CD4-positive, alpha-beta memory T cell (primary cell): ENCODE data around the gene SLC2A1. TPM values are rescaled to one million over a fixed set of nuclear protein-coding genes. Genes with fewer than 3 reads are reported as not detected.

ENCODE experiments used
- CTCF ChIA-PET: fragments of 350-600 bp; sonication (Branson Sonifier 250); formaldehyde crosslinking; loops from one replicate; lab custom pipeline; 2021; ENCODE audit warnings: inconsistent platforms; ENCODE audit not compliant: partially characterized antibody; lab: Charles Lee
- POLR2A ChIA-PET: fragments of 350-600 bp; sonication (Branson Sonifier 250); formaldehyde crosslinking; loops from one replicate; lab custom pipeline; 2021; ENCODE audit not compliant: partially characterized antibody; lab: Charles Lee
- DNase-seq, 5 donors: peaks; one replicate each; pipeline versions ENCODE4 v3.0.0 to v3.0.0-alpha.2; 2020 to 2022; ENCODE audit warnings: mixed read lengths in 1 of 5
- H3K27ac ChIP-seq: one replicate; pipeline ENCODE4 v1.7.0; 2013; ENCODE audit warnings: low read depth, low read length
- H3K27me3 ChIP-seq: 2 replicates; pipeline ENCODE4 v1.7.0; 2013; ENCODE audit warnings: mild to moderate bottlenecking, low read length, moderate library complexity; ENCODE audit not compliant: insufficient read depth
- H3K36me3 ChIP-seq: 2 replicates; pipeline ENCODE4 v1.7.0; 2013; ENCODE audit warnings: mild to moderate bottlenecking, low read length, moderate library complexity; ENCODE audit not compliant: insufficient read depth
- H3K4me1 ChIP-seq: 2 replicates; pipeline ENCODE4 v1.7.0; 2013; ENCODE audit warnings: mild to moderate bottlenecking, low read length, moderate library complexity; ENCODE audit not compliant: insufficient read depth
- H3K4me3 ChIP-seq, 2 donors: one replicate each; pipeline ENCODE4 v1.7.0; 2013; ENCODE audit warnings: low read length in 2 of 2, mild to moderate bottlenecking in 1 of 2
- H3K9me3 ChIP-seq, 2 donors: one replicate each; pipeline ENCODE4 v1.7.0; 2013; ENCODE audit warnings: low read length in 2 of 2, control low read depth in 1 of 2; ENCODE audit not compliant: control insufficient read depth in 1 of 2
- H3K27ac Mint-ChIP-seq, 7 donors: one replicate each; pipeline ENCODE4 v1.8.0; 2020 to 2021; ENCODE audit warnings: mixed read lengths in 7 of 7, mild to moderate bottlenecking in 6 of 7, inconsistent platforms in 3 of 7, moderate library complexity in 3 of 7
- H3K27me3 Mint-ChIP-seq, 2 donors: one replicate each; pipeline ENCODE4 v1.8.0; 2020 to 2021; ENCODE audit warnings: mixed read lengths in 2 of 2
- H3K36me3 Mint-ChIP-seq, 2 donors: one replicate each; pipeline ENCODE4 v1.8.0; 2020 to 2021; ENCODE audit warnings: mixed read lengths in 2 of 2, inconsistent platforms in 1 of 2, mild to moderate bottlenecking in 1 of 2
- H3K4me1 Mint-ChIP-seq, 4 donors: one replicate each; pipeline ENCODE4 v1.8.0; 2020 to 2021; ENCODE audit warnings: mixed read lengths in 4 of 4, mild to moderate bottlenecking in 1 of 4
- H3K4me3 Mint-ChIP-seq, 8 donors: one replicate each; pipeline ENCODE4 v1.8.0; 2020 to 2021; ENCODE audit warnings: mixed read lengths in 8 of 8, mild to moderate bottlenecking in 7 of 8, moderate library complexity in 6 of 8, inconsistent platforms in 3 of 8
- H3K9me3 Mint-ChIP-seq, 8 donors: one replicate each; pipeline ENCODE4 v1.8.0; 2020 to 2021; ENCODE audit warnings: mixed read lengths in 8 of 8, mild to moderate bottlenecking in 5 of 8, inconsistent platforms in 3 of 8, moderate library complexity in 1 of 8
- intact Hi-C: fragments of 100-400 bp; cut with micrococcal nuclease; formaldehyde crosslinking; loops from one replicate; pipeline ENCODE4 v1.15.1; 2023
- polyA plus RNA-seq, 2 donors: library from polyadenylated mRNA; unstranded; fragments of 300-500 nt; fragmentation: Illumina TruSeq; gene quantifications; one replicate each; pipeline ENCODE4 v1.2.3, GENCODE V29; 2021
- total RNA-seq, 2 experiments: library from RNA; stranded (reverse); gene quantifications; one replicate each; pipeline ENCODE4 v1.2.3, GENCODE V29; 2021

SLC2A1 gene
- total and polyA plus RNA-seq, 4 experiments from 2014 or later: 22.7 to 58.4 (median 43.7) TPM

GRCh38 chr1:42990757-42991346, 32.2 kb upstream of the SLC2A1 start:
- H3K9me3 Mint-ChIP-seq: peaks cover 0 to 9% (median 5%) of the 10 kb centered on the region in 8 donors
- Histone ChIP-seq H3K4me3 (no peak overlapping the region), H3K9me3 (no peaks in the 10 kb centered on the region), H3K27ac (no peak overlapping the region), H3K27me3 (no peaks in the 10 kb centered on the region), H3K36me3 (no peaks in the 10 kb centered on the region), H3K4me1 (no peaks in the 10 kb centered on the region)
- H3K4me1 Mint-ChIP-seq: no peaks in the 10 kb centered on the region
- CTCF ChIA-PET: no interaction called here
- peak overlapping the region in 1 of 7 donors; percentile 71 for H3K27ac Mint-ChIP-seq
- peaks cover 0 to 1% of the 10 kb centered on the region in 2 donors for H3K27me3 Mint-ChIP-seq
- no peak overlapping the region for H3K4me3 Mint-ChIP-seq
- DNase-seq: no peak
- intact Hi-C loops: no loop called here
- POLR2A ChIA-PET: interaction anchor here (0.7 kb wide), 1 partner anchor 37 kb away, joined by 3 read pairs; no protein-coding TSS in a partner anchor
- peaks cover 5 to 9% of the 10 kb centered on the region in 2 donors for H3K36me3 Mint-ChIP-seq

- no peak for DNase-seq
- Mint-ChIP-seq H3K9me3 (no peaks in the 10 kb centered on the region), H3K27me3 (peaks cover 0 to 2% of the 10 kb centered on the region in 2 donors), H3K4me3 (no peak overlapping the region), H3K36me3 (peaks cover 7 to 9% of the 10 kb centered on the region in 2 donors), H3K27ac (peak overlapping the region in 2 of 7 donors; percentile 22 to 42), H3K4me1 (peaks cover 0 to 2% (median 0%) of the 10 kb centered on the region in 4 donors)
- Histone ChIP-seq H3K27me3 (no peaks in the 10 kb centered on the region), H3K9me3 (no peaks in the 10 kb centered on the region), H3K36me3 (no peaks in the 10 kb centered on the region), H3K27ac (no peak overlapping the region), H3K4me3 (no peak overlapping the region), H3K4me1 (no peaks in the 10 kb centered on the region)
- intact Hi-C loops: no loop called here
- ChIA-PET POLR2A (interaction anchor here (1.0 kb wide), 1 partner anchor 25 kb away, joined by 4 read pairs; the partner anchor contains the start of gene SLC2A1), CTCF (interaction anchor here (1.5 to 2.6 kb wide), 2 partner anchors 60 to 89 kb away, joined by 4 to 8 read pairs; no protein-coding TSS in a partner anchor)
These were observed 25.0 kb upstream of the SLC2A1 start for GRCh38 chr1:42983693-42984092.

GRCh38 chr1:42983253-42983652, 24.6 kb upstream of the SLC2A1 start:
- H3K36me3 ChIP-seq: no peaks in the 10 kb centered on the region
- H3K27ac ChIP-seq: no peak overlapping the region
- Mint-ChIP-seq H3K27me3 (peaks cover 0 to 2% of the 10 kb centered on the region in 2 donors), H3K9me3 (no peaks in the 10 kb centered on the region), H3K27ac (peak overlapping the region in 1 of 7 donors; percentile 57), H3K36me3 (peaks cover 7 to 12% of the 10 kb centered on the region in 2 donors), H3K4me3 (no peak overlapping the region), H3K4me1 (peaks cover 0 to 2% (median 0%) of the 10 kb centered on the region in 4 donors)
- no peaks in the 10 kb centered on the region for H3K9me3 ChIP-seq
- CTCF ChIA-PET: interaction anchor here (0.6 to 2.6 kb wide), 4 partner anchors 31 to 90 kb away, joined by 3 to 8 read pairs (median 4); no protein-coding TSS in a partner anchor
- intact Hi-C loops: no loop called here
- no peak for DNase-seq
- no peak overlapping the region for H3K4me3 ChIP-seq
- no peaks in the 10 kb centered on the region for H3K4me1 ChIP-seq
- POLR2A ChIA-PET: interaction anchor here (1.0 kb wide), 1 partner anchor 24 kb away, joined by 4 read pairs; the partner anchor contains the start of gene SLC2A1
- no peaks in the 10 kb centered on the region for H3K27me3 ChIP-seq

GRCh38 chr1:42982641-42983040, 24.0 kb upstream of the SLC2A1 start:
- Mint-ChIP-seq H3K36me3 (peaks cover 7 to 18% of the 10 kb centered on the region in 2 donors), H3K4me1 (peaks cover 0 to 2% (median 0%) of the 10 kb centered on the region in 4 donors), H3K9me3 (no peaks in the 10 kb centered on the region), H3K4me3 (no peak overlapping the region), H3K27ac (no peak overlapping the region), H3K27me3 (peaks cover 0 to 2% of the 10 kb centered on the region in 2 donors)
- Histone ChIP-seq H3K9me3 (no peaks in the 10 kb centered on the region), H3K4me3 (no peak overlapping the region), H3K4me1 (no peaks in the 10 kb centered on the region), H3K36me3 (no peaks in the 10 kb centered on the region), H3K27ac (no peak overlapping the region), H3K27me3 (no peaks in the 10 kb centered on the region)
- POLR2A ChIA-PET: no interaction called here
- CTCF ChIA-PET: interaction anchor here (0.6 to 2.6 kb wide), 3 partner anchors 30 to 59 kb away, joined by 3 to 8 read pairs (median 3); no protein-coding TSS in a partner anchor
- DNase-seq: no peak
- intact Hi-C loops: no loop called here

- H3K27ac Mint-ChIP-seq: no peak overlapping the region
These were observed 23.2 kb upstream of the SLC2A1 start for GRCh38 chr1:42981871-42982270.

GRCh38 chr1:42981255-42981805, 22.7 kb upstream of the SLC2A1 start:
- H3K27ac Mint-ChIP-seq: no peak overlapping the region
- H3K27me3 Mint-ChIP-seq: peaks cover 0 to 2% of the 10 kb centered on the region in 2 donors
- no peaks in the 10 kb centered on the region for H3K9me3 Mint-ChIP-seq
- POLR2A ChIA-PET: no interaction called here
- Histone ChIP-seq H3K9me3 (no peaks in the 10 kb centered on the region), H3K4me1 (no peaks in the 10 kb centered on the region), H3K36me3 (no peaks in the 10 kb centered on the region), H3K27ac (no peak overlapping the region), H3K27me3 (no peaks in the 10 kb centered on the region), H3K4me3 (no peak overlapping the region)
- H3K4me3 Mint-ChIP-seq: no peak overlapping the region
- H3K36me3 Mint-ChIP-seq: peaks cover 7 to 25% of the 10 kb centered on the region in 2 donors
- intact Hi-C loops: no loop called here
- no peak for DNase-seq
- peaks cover 0 to 2% (median 0%) of the 10 kb centered on the region in 4 donors for H3K4me1 Mint-ChIP-seq
- CTCF ChIA-PET: no interaction called here

More at GRCh38 chr1:42981871-42982270, 23.2 kb upstream of the SLC2A1 start:
- ChIA-PET CTCF (no interaction called here), POLR2A (no interaction called here)
- no peak overlapping the region for H3K4me3 Mint-ChIP-seq
- H3K27me3 Mint-ChIP-seq: peaks cover 0 to 2% of the 10 kb centered on the region in 2 donors
- peaks cover 0 to 2% (median 0%) of the 10 kb centered on the region in 4 donors for H3K4me1 Mint-ChIP-seq
- intact Hi-C loops: no loop called here
- no peaks in the 10 kb centered on the region for H3K9me3 Mint-ChIP-seq
- peaks cover 7 to 22% of the 10 kb centered on the region in 2 donors for H3K36me3 Mint-ChIP-seq
- Histone ChIP-seq H3K4me1 (no peaks in the 10 kb centered on the region), H3K27me3 (no peaks in the 10 kb centered on the region), H3K27ac (no peak overlapping the region), H3K4me3 (no peak overlapping the region), H3K36me3 (no peaks in the 10 kb centered on the region), H3K9me3 (no peaks in the 10 kb centered on the region)
- DNase-seq: no peak
